H1 (cell line): Measurements from ENCODE around the gene APOL2. TPM values are rescaled to one million over a fixed set of nuclear protein-coding genes. Genes with fewer than 3 reads are reported as not detected.
A peak's percentile ranks its signal among the peaks of the same experiment; 100 is the strongest.

ENCODE experiments used
- CTCF ChIA-PET: fragments of 300-600 bp; sonication (Branson Sonifier 250); formaldehyde crosslinking; loops from one replicate; lab custom pipeline; 2021; ENCODE audit not compliant: partially characterized antibody; lab: Charles Lee
- POLR2A ChIA-PET: fragments of 300-600 bp; sonication (Branson Sonifier 250); formaldehyde crosslinking; loops from one replicate; lab custom pipeline; 2021; ENCODE audit warnings: inconsistent platforms; ENCODE audit not compliant: partially characterized antibody; lab: Charles Lee
- DNase-seq, 2 experiments: peaks; one replicate each; pipeline versions ENCODE4 v3.0.0 to v3.0.0-alpha.2; 2010 to 2022; ENCODE audit warnings: low spot score in 2 of 2, low read depth in 1 of 2, mixed read lengths in 1 of 2
- FAIRE-seq: peaks from 2 replicates; lab custom pipeline; 2011; peaks lifted over from hg19 to GRCh38; lab: Jason Lieb, UNC
- H2AFZ ChIP-seq: 2 replicates; pipeline ENCODE4 v1.8.1; 2012; ENCODE audit warnings: low read length, inconsistent platforms
- H2AK5ac ChIP-seq: 2 replicates; pipeline ENCODE4 v1.6.1; 2013; ENCODE audit warnings: low read depth, low read length
- H2BK120ac ChIP-seq: replicated peaks from 2 replicates; pipeline ENCODE3; 2013; ENCODE audit warnings: low read depth, low read length, inconsistent platforms
- H2BK12ac ChIP-seq: 2 replicates; pipeline ENCODE4 v1.6.1; 2013; ENCODE audit warnings: low read depth, low read length
- H2BK15ac ChIP-seq: 2 replicates; pipeline ENCODE4 v1.6.1; 2013; ENCODE audit warnings: low read length
- H2BK20ac ChIP-seq: 2 replicates; pipeline ENCODE4 v1.6.1; 2013; ENCODE audit warnings: low read length
- H2BK5ac ChIP-seq: 2 replicates; pipeline ENCODE4 v1.6.1; 2013; ENCODE audit warnings: low read depth, low read length
- H3K14ac ChIP-seq: 2 replicates; pipeline ENCODE4 v1.6.1; 2013; ENCODE audit warnings: inconsistent platforms; ENCODE audit not compliant: insufficient read length
- H3K18ac ChIP-seq: 2 replicates; pipeline ENCODE4 v1.6.1; 2013; ENCODE audit warnings: low read length; ENCODE audit errors: extremely low read depth
- H3K23ac ChIP-seq: 2 replicates; pipeline ENCODE4 v1.6.1; 2013; ENCODE audit warnings: inconsistent platforms; ENCODE audit not compliant: insufficient read length
- H3K23me2 ChIP-seq: 2 replicates; pipeline ENCODE4 v1.6.1; 2013; ENCODE audit warnings: low read depth, low read length
- H3K27ac ChIP-seq: 2 replicates; pipeline ENCODE4 v1.6.1; 2011; ENCODE audit warnings: low read depth, low read length, inconsistent platforms
- H3K27me3 ChIP-seq, 4 experiments: replicated peaks in 1 of 4; 1 replicate in 1 of 4; 2 replicates in 3 of 4; pipeline versions ENCODE4 v1.6.1 to v1.8.1; 2011 to 2013; ENCODE audit warnings: low read length in 3 of 4, mild to moderate bottlenecking in 3 of 4, inconsistent platforms in 2 of 4, mixed read lengths in 2 of 4, moderate library complexity in 1 of 4; ENCODE audit not compliant: control insufficient read depth in 3 of 4, insufficient read depth in 3 of 4; ENCODE audit errors: extremely low read depth in 1 of 4
- H3K36me3 ChIP-seq, 4 experiments: 2 replicates each; pipeline versions ENCODE4 v1.6.1 to v1.8.1; 2011 to 2013; ENCODE audit warnings: mild to moderate bottlenecking in 4 of 4, low read length in 3 of 4, moderate library complexity in 2 of 4, control low read depth in 1 of 4, inconsistent platforms in 1 of 4; ENCODE audit not compliant: insufficient read depth in 4 of 4, control insufficient read depth in 2 of 4
- H3K4ac ChIP-seq: replicated peaks from 2 replicates; pipeline ENCODE3; 2013; ENCODE audit warnings: low read length, low read depth, mixed read lengths, inconsistent platforms; ENCODE audit not compliant: insufficient read length
- H3K4me1 ChIP-seq, 4 experiments: replicated peaks in 1 of 4; 1 replicate in 1 of 4; 2 replicates in 3 of 4; pipeline versions ENCODE4 v1.6.1 to v1.8.1; 2011 to 2013; ENCODE audit warnings: low read length in 3 of 4, inconsistent platforms in 2 of 4, mixed read lengths in 1 of 4; ENCODE audit not compliant: insufficient read depth in 4 of 4, control insufficient read depth in 3 of 4
- H3K4me2 ChIP-seq, 2 experiments: 2 replicates each; pipeline versions ENCODE4 v1.6.1 to v1.8.1; 2011 to 2013; ENCODE audit warnings: low read depth in 2 of 2, low read length in 2 of 2, control low read depth in 1 of 2, inconsistent platforms in 1 of 2, mild to moderate bottlenecking in 1 of 2; ENCODE audit not compliant: insufficient read depth in 1 of 2
- H3K4me3 ChIP-seq, 4 experiments: fragments of 200-600, 300-600 bp in 1 of 4; sonication (generic), shearing (Covaris generic), sonication (Bioruptor Twin) in 1 of 4; 2 replicates each; pipeline versions ENCODE4 v1.5.1 to v1.8.1; 2011 to 2016; ENCODE audit warnings: low read length in 4 of 4, low read depth in 3 of 4, control low read depth in 2 of 4, inconsistent platforms in 2 of 4, mild to moderate bottlenecking in 2 of 4, mixed read lengths in 1 of 4, moderate library complexity in 1 of 4; ENCODE audit not compliant: insufficient read depth in 2 of 4; ENCODE audit errors: extremely low read depth in 1 of 4
- H3K56ac ChIP-seq: replicated peaks from 2 replicates; pipeline ENCODE3; 2013; ENCODE audit warnings: low read depth, mild to moderate bottlenecking, mixed read lengths, low read length, inconsistent platforms; ENCODE audit not compliant: insufficient read length
- H3K79me1 ChIP-seq: 2 replicates; pipeline ENCODE4 v1.6.1; 2013; ENCODE audit warnings: low read depth, low read length, control low read depth
- H3K79me2 ChIP-seq, 2 experiments: 2 replicates each; pipeline versions ENCODE4 v1.6.1 to v1.8.1; 2012 to 2013; ENCODE audit warnings: low read length in 2 of 2, mild to moderate bottlenecking in 2 of 2, inconsistent platforms in 1 of 2; ENCODE audit not compliant: insufficient read depth in 2 of 2, control insufficient read depth in 1 of 2
- H3K9ac ChIP-seq, 4 experiments: replicated peaks in 1 of 4; 1 replicate in 1 of 4; 2 replicates in 3 of 4; pipeline versions ENCODE4 v1.6.1 to v1.8.1; 2011 to 2013; ENCODE audit warnings: low read depth in 3 of 4, low read length in 3 of 4, control low read depth in 2 of 4, mild to moderate bottlenecking in 2 of 4, moderate library complexity in 2 of 4, inconsistent platforms in 1 of 4; ENCODE audit errors: extremely low read depth in 1 of 4
- H3K9me3 ChIP-seq, 2 experiments: 2 replicates each; pipeline versions ENCODE4 v1.6.1 to v1.8.1; 2012 to 2013; ENCODE audit warnings: mild to moderate bottlenecking in 2 of 2, moderate library complexity in 2 of 2, control low read depth in 1 of 2, inconsistent platforms in 1 of 2, low read depth in 1 of 2, low read length in 1 of 2, mixed read lengths in 1 of 2; ENCODE audit not compliant: insufficient read depth in 2 of 2
- H4K20me1 ChIP-seq, 2 experiments: replicated peaks in 1 of 2; 2 replicates each; pipeline versions ENCODE3 to v1.8.1; 2011 to 2013; ENCODE audit warnings: inconsistent platforms in 2 of 2, low read length in 2 of 2, mild to moderate bottlenecking in 1 of 2; ENCODE audit not compliant: insufficient read depth in 2 of 2, control insufficient read depth in 1 of 2
- H4K5ac ChIP-seq: 2 replicates; pipeline ENCODE4 v1.6.1; 2013; ENCODE audit warnings: low read length, low read depth, mixed read lengths, inconsistent platforms; ENCODE audit not compliant: insufficient read length
- H4K8ac ChIP-seq: 2 replicates; pipeline ENCODE4 v1.8.0; 2013; ENCODE audit warnings: mild to moderate bottlenecking, moderate library complexity, low read length, inconsistent platforms; ENCODE audit not compliant: insufficient read depth; ENCODE audit errors: extremely low read depth
- H4K91ac ChIP-seq: replicated peaks from 2 replicates; pipeline ENCODE3; 2013; ENCODE audit warnings: low read length, mixed read lengths, inconsistent platforms; ENCODE audit not compliant: insufficient read length
- CTCF ChIP-seq, 3 experiments: IDR thresholded peaks; 1 replicate in 2 of 3; 2 replicates in 1 of 3; pipeline versions ENCODE4 v1.5.1 to v1.6.1; 2011; ENCODE audit warnings: low read length in 3 of 3, mild to moderate bottlenecking in 3 of 3, inconsistent platforms in 2 of 3, low read depth in 1 of 3, moderate library complexity in 1 of 3; ENCODE audit not compliant: insufficient read depth in 1 of 3; ENCODE audit errors: control extremely low read depth in 1 of 3
- RAD21 ChIP-seq, 2 experiments: IDR thresholded peaks in 1 of 2; conservative IDR thresholded peaks in 1 of 2; 2 replicates each; pipeline ENCODE4 v1.6.1; 2011; ENCODE audit warnings: low read depth in 2 of 2, low read length in 2 of 2, improper control_type of control experiment in 1 of 2, inconsistent platforms in 1 of 2, mild to moderate bottlenecking in 1 of 2, moderate library complexity in 1 of 2
- ZNF274 ChIP-seq: IDR thresholded peaks from 2 replicates; pipeline ENCODE4 v1.7.0; 2012; ENCODE audit warnings: low read length, borderline replicate concordance; ENCODE audit errors: extremely low read depth
- whole genome bisulfite sequencing, 2 experiments: shearing (Covaris generic) in 1 of 2; methylation state at CpG; one replicate each; pipeline versions ENCODE4 v1.1.6 to v1.1.7; 2013 to 2015; ENCODE audit warnings: low lambda C conversion rate in 2 of 2, mixed read lengths in 2 of 2, inconsistent platforms in 1 of 2, low coverage in 1 of 2, missing lambda C conversion rate in 1 of 2; ENCODE audit not compliant: insufficient replicate concordance in 2 of 2, insufficient coverage in 1 of 2, insufficient read length in 1 of 2; ENCODE audit errors: extremely low coverage in 1 of 2, missing lambda C conversion rate in 1 of 2; 5-methylcytosine and 5-hydroxymethylcytosine counted together
- polyA plus RNA-seq, 7 experiments: library from polyadenylated mRNA; depleted of rRNA in 3 of 7; stranded (reverse) in 5 of 7; unstranded in 2 of 7; fragments of >200 nt in 5 of 7; fragments of 200-250 nt in 2 of 7; gene quantifications; 1 replicate in 5 of 7; 2 replicates in 1 of 7; 4 replicates in 1 of 7; pipeline versions ENCODE4 v1.2.1 to v1.2.3, GENCODE V29; 2011 to 2013; ENCODE audit warnings: missing spikeins in 2 of 7, mixed read lengths in 2 of 7
- total RNA-seq: library from RNA; stranded (reverse); fragmentation: NEBNext Ultra II Directional; extraction: Animal tissue kit (Norgen Biotek cat#: 25700); gene quantifications from 2 replicates; pipeline ENCODE4 v1.2.1, GENCODE V29; 2021

APOL2 gene
- total and polyA plus RNA-seq, 2 of the 8 experiments (the other 6 are each of a cell fraction or from before 2014, with no cell fraction given): 8.1 to 11.0 TPM

- Histone ChIP-seq H4K5ac (no peak overlapping the region), H2BK120ac (no peak overlapping the region), H3K9ac (no peak overlapping the region), H3K4me1 (peaks cover 0 to 5% (median 4%) of the 10 kb centered on the region in 4 experiments; a peak in 3 of 7 replicates), H3K27me3 (no peaks in the 10 kb centered on the region; a peak in 1 of 7 replicates), H3K18ac (no peak overlapping the region), H2AK5ac (no peak overlapping the region), H4K91ac (no peak overlapping the region), H3K9me3 (no peaks in the 10 kb centered on the region), H4K20me1 (no peaks in the 10 kb centered on the region), H2AFZ (no peak overlapping the region), H3K79me2 (no peaks in the 10 kb centered on the region), H3K4me2 (no peak overlapping the region), H3K79me1 (no peaks in the 10 kb centered on the region), H2BK15ac (no peak overlapping the region), H4K8ac (no peak overlapping the region), H2BK20ac (no peak overlapping the region), H3K23me2 (no peaks in the 10 kb centered on the region), H3K27ac (no peak overlapping the region), H3K36me3 (no peaks in the 10 kb centered on the region), H3K14ac (no peak overlapping the region), H2BK5ac (no peak overlapping the region), H3K56ac (no peak overlapping the region), H3K4ac (no peak overlapping the region), H2BK12ac (no peak overlapping the region), H3K23ac (no peak overlapping the region), H3K4me3 (no peak overlapping the region)
- 88% methylated on average over 14 of the region's 14 CpGs; no CpG with 5 or more reads in 1 of the 2 experiments for WGBS, 2 experiments
- ChIA-PET POLR2A (interaction anchor here (0.6 to 0.9 kb wide), 2 partner anchors 10 to 58 kb away, joined by 3 read pairs; no protein-coding TSS in a partner anchor), CTCF (interaction anchor here (0.8 to 2.2 kb wide), 18 partner anchors 8 to 301 kb away, joined by 3 to 7 read pairs (median 4); partner anchors contain the start of gene APOL4)
- DNase-seq: no peak
- TF ChIP-seq CTCF (IDR thresholded peaks at IDR 0.05; ENCODE audit: control extremely low read depth in 1 of 3, insufficient read depth in 1 of 3, low read depth in 1 of 3, low read length in 3 of 3): peak; percentile 22 to 50 (median 45)
- TF ChIP-seq RAD21 (IDR thresholded peaks at IDR 0.05 in 1 of 2, conservative IDR thresholded peaks at IDR 0.05 in 1 of 2; ENCODE audit: low read depth in 2 of 2, low read length in 2 of 2): peak in 1 of 2 experiments; percentile 17; a peak in 2 of 4 replicates
- TF ChIP-seq ZNF274: no peak
- FAIRE-seq: no peak
These were observed 53.3 kb downstream of the APOL2 start for GRCh38 chr22:36185828-36186624.
